ENCODE results near the gene UBR3.

- TF ChIP-seq CTCF (IDR thresholded peaks at IDR 0.05) (no peak), POLR2A (IDR thresholded peaks at IDR 0.05) (no peak)
Measured at GRCh38 chr2:170118641-170119040, 291.4 kb downstream of the UBR3 start.

Measured in right lobe of liver (tissue), 4 donors.